ENCODE data around the gene CRYZ. TPM values are rescaled to one million over a fixed set of nuclear protein-coding genes. Genes with fewer than 3 reads are reported as not detected.
A peak's percentile ranks its signal among the peaks of the same experiment; 100 is the strongest.

Gene CRYZ
- polyA plus RNA-seq, 1 donor (not counting 4 experiments of a cell fraction or from before 2014, with no cell fraction given) = 213 TPM

DNA sequence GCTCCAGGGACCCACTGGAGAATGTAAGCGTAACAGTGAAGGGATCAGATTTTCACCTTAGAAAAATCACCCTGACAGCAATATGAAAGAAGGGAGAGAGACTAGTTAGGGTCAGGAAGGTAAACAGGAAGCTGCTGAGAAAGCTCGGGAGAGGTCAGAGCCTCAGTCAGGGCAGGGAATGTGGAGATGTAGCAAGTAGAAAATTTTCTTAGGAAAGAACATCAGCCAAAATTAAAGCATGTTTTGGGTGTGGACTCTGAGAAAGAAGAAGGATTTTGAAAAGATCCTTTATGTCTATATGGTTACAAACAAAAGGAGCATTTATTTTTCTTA is 42.5 kb downstream of the CRYZ start:
- FAIRE-seq (no peak), DNase-seq (ENCODE audit: low read depth, low spot score) (no peak)
- H3K9me3 ChIP-seq (ENCODE audit: control insufficient read depth, low read depth, low read length) = no peaks in the 10 kb centered on the region
- H4K20me1 ChIP-seq (ENCODE audit: control insufficient read depth, extremely low read depth, insufficient read depth, low read length) = no peaks in the 10 kb centered on the region
- no peaks in the 10 kb centered on the region for H3K36me3 ChIP-seq (ENCODE audit: control insufficient read depth in 2 of 2, extremely low read depth in 1 of 2, insufficient read depth in 2 of 2, low read length in 2 of 2)
- H3K4me2 ChIP-seq (ENCODE audit: control insufficient read depth, extremely low read depth, insufficient read depth, low read depth, low read length) = no peak overlapping the region
- H3K27me3 ChIP-seq (ENCODE audit: control insufficient read depth, extremely low read depth, insufficient read depth, low read length) = no peaks in the 10 kb centered on the region
- no peaks in the 10 kb centered on the region for H3K79me2 ChIP-seq (ENCODE audit: control insufficient read depth, insufficient read depth, low read length)
- H3K9ac ChIP-seq (ENCODE audit: control insufficient read depth, extremely low read depth, insufficient read depth, low read length) = no peak overlapping the region
- H2AFZ ChIP-seq (ENCODE audit: control insufficient read depth, low read length) = no peak overlapping the region
- no peak overlapping the region for H3K27ac ChIP-seq (ENCODE audit: control insufficient read depth, insufficient read depth, low read length)
- no peak overlapping the region for H3K4me3 ChIP-seq (ENCODE audit: control insufficient read depth in 2 of 3, extremely low read depth in 1 of 3, insufficient read depth in 2 of 3, low read depth in 1 of 3, low read length in 3 of 3)
- peaks cover 4% of the 10 kb centered on the region for H3K4me1 ChIP-seq (ENCODE audit: control insufficient read depth, extremely low read depth, insufficient read depth, low read length)
- H3K9me1 ChIP-seq (ENCODE audit: control insufficient read depth, extremely low read depth, insufficient read depth, low read length) = no peaks in the 10 kb centered on the region
- TF ChIP-seq EZH2 (IDR thresholded peaks at IDR 0.05; ENCODE audit: low read length) = no peak
- TF ChIP-seq, protein P1, sequence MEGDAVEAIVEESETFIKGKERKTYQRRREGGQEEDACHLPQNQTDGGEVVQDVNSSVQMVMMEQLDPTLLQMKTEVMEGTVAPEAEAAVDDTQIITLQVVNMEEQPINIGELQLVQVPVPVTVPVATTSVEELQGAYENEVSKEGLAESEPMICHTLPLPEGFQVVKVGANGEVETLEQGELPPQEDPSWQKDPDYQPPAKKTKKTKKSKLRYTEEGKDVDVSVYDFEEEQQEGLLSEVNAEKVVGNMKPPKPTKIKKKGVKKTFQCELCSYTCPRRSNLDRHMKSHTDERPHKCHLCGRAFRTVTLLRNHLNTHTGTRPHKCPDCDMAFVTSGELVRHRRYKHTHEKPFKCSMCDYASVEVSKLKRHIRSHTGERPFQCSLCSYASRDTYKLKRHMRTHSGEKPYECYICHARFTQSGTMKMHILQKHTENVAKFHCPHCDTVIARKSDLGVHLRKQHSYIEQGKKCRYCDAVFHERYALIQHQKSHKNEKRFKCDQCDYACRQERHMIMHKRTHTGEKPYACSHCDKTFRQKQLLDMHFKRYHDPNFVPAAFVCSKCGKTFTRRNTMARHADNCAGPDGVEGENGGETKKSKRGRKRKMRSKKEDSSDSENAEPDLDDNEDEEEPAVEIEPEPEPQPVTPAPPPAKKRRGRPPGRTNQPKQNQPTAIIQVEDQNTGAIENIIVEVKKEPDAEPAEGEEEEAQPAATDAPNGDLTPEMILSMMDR (optimal IDR thresholded peaks at IDR 0.05 in 1 of 3, IDR thresholded peaks at IDR 0.05 in 1 of 3, conservative IDR thresholded peaks at IDR 0.05 in 1 of 3; ENCODE audit: extremely low read depth in 1 of 3, insufficient read depth in 2 of 3, low read length in 3 of 3) = no peak
- dilution Hi-C loops (cut with MboI; ENCODE audit: extremely low pct_ligation_motif_present, low sequenced_read_pairs) = no loop called here

DNA sequence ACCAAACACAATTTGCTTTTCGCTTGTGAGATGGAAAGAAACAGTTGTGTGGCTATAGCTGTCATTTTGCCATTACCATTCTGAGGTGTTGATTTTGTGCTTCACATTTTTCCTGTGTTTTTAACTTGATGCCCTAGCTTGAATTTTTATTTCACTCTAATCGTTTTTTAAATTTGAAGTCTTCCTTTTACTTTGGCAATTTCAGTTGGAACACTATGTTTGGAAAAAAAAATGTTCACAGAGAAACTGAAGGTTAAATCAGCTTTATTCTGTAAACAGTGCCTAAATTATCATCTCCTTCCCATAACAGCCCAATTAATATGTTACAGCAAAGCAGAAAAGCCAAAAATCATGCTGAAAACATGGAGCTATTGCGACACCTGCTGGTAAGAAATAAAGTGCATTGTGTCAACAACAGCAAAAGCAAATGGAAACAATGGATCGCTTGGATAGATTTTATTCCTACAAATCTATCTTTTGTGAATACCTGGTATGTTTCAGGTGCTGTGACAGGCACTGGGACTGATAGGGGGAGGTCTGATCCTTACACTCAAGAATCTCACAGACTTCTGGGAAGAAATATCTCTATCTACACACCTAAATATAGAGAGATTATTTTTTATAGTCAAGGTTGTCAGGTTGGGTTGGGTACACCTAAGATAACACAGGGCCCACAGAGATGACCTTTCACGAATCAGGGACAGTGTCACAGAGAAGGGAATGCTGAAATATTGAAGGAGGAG is 43.1 kb downstream of the CRYZ start:
- dilution Hi-C loops (cut with MboI; ENCODE audit: extremely low pct_ligation_motif_present, low sequenced_read_pairs) = no loop called here
- H2AFZ ChIP-seq (ENCODE audit: control insufficient read depth, low read length) = no peak overlapping the region
- DNase-seq (ENCODE audit: low read depth, low spot score) = no peak

More for the DNA sequence above, 43.1 kb downstream of the CRYZ start:
- no peak overlapping the region for H3K4me3 ChIP-seq (ENCODE audit: control insufficient read depth in 2 of 3, extremely low read depth in 1 of 3, insufficient read depth in 2 of 3, low read depth in 1 of 3, low read length in 3 of 3)
- peak; percentile 79 for FAIRE-seq
- H3K4me2 ChIP-seq (ENCODE audit: control insufficient read depth, extremely low read depth, insufficient read depth, low read depth, low read length) = no peak overlapping the region
- H4K20me1 ChIP-seq (ENCODE audit: control insufficient read depth, extremely low read depth, insufficient read depth, low read length) = no peaks in the 10 kb centered on the region
- H3K9ac ChIP-seq (ENCODE audit: control insufficient read depth, extremely low read depth, insufficient read depth, low read length) = no peak overlapping the region
- H3K27ac ChIP-seq (ENCODE audit: control insufficient read depth, insufficient read depth, low read length) = no peak overlapping the region
- H3K36me3 ChIP-seq (ENCODE audit: control insufficient read depth in 2 of 2, extremely low read depth in 1 of 2, insufficient read depth in 2 of 2, low read length in 2 of 2) = no peaks in the 10 kb centered on the region
- peaks cover 4% of the 10 kb centered on the region for H3K4me1 ChIP-seq (ENCODE audit: control insufficient read depth, extremely low read depth, insufficient read depth, low read length)
- H3K27me3 ChIP-seq (ENCODE audit: control insufficient read depth, extremely low read depth, insufficient read depth, low read length) = no peaks in the 10 kb centered on the region
- H3K9me1 ChIP-seq (ENCODE audit: control insufficient read depth, extremely low read depth, insufficient read depth, low read length) = no peaks in the 10 kb centered on the region
- no peaks in the 10 kb centered on the region for H3K79me2 ChIP-seq (ENCODE audit: control insufficient read depth, insufficient read depth, low read length)
- TF ChIP-seq, protein P1 (optimal IDR thresholded peaks at IDR 0.05 in 1 of 3, IDR thresholded peaks at IDR 0.05 in 1 of 3, conservative IDR thresholded peaks at IDR 0.05 in 1 of 3; ENCODE audit: extremely low read depth in 1 of 3, insufficient read depth in 2 of 3, low read length in 3 of 3) = peak; percentile 50 to 73 (median 66)
- no peak for TF ChIP-seq EZH2 (IDR thresholded peaks at IDR 0.05; ENCODE audit: low read length)
- H3K9me3 ChIP-seq (ENCODE audit: control insufficient read depth, low read depth, low read length) = no peaks in the 10 kb centered on the region

Measured in keratinocyte (primary cell).